T follicular helper cell (primary cell): ENCODE results near the gene PAEP.

Experiments
- DNase-seq: peaks from one replicate; pipeline ENCODE4 v3.0.0-alpha.2; 2020; ENCODE audit warnings: low read depth

The PAEP gene

GRCh38 chr9:135551031-135551430 lies 10.5 kb upstream of the PAEP start:
- no peak for DNase-seq

GRCh38 chr9:135551456-135551855 lies 10.1 kb upstream of the PAEP start:
- no peak for DNase-seq

- no peak for DNase-seq
Observed at GRCh38 chr9:135552021-135552697, 9.4 kb upstream of the PAEP start.

- DNase-seq = no peak
Observed at GRCh38 chr9:135552698-135553171, 8.8 kb upstream of the PAEP start.

GRCh38 chr9:135554718-135555117 lies 6.8 kb upstream of the PAEP start:
- no peak for DNase-seq

- no peak for DNase-seq
Observed at GRCh38 chr9:135555203-135555602, 6.4 kb upstream of the PAEP start.

GRCh38 chr9:135555910-135556309 lies 5.6 kb upstream of the PAEP start:
- DNase-seq = no peak

GRCh38 chr9:135559606-135560005 lies 1.9 kb upstream of the PAEP start:
- DNase-seq = no peak

GRCh38 chr9:135562235-135562745 lies 734 bp downstream of the PAEP start:
- DNase-seq = no peak

GRCh38 chr9:135563039-135563476 lies 1.5 kb downstream of the PAEP start:
- no peak for DNase-seq

GRCh38 chr9:135563858-135564257 lies 2.3 kb downstream of the PAEP start:
- DNase-seq = no peak

GRCh38 chr9:135565141-135565628 lies 3.6 kb downstream of the PAEP start:
- DNase-seq = no peak

GRCh38 chr9:135565636-135566035 lies 4.1 kb downstream of the PAEP start:
- DNase-seq = no peak

GRCh38 chr9:135566552-135566951 lies 5.0 kb downstream of the PAEP start:
- DNase-seq = no peak

- no peak for DNase-seq
Observed at GRCh38 chr9:135567311-135567710, 5.8 kb downstream of the PAEP start.

GRCh38 chr9:135568026-135568425 lies 6.5 kb downstream of the PAEP start:
- DNase-seq = no peak

- no peak for DNase-seq
Observed at GRCh38 chr9:135570456-135570855, 8.9 kb downstream of the PAEP start.

GRCh38 chr9:135572233-135572632 lies 10.7 kb downstream of the PAEP start:
- no peak for DNase-seq

- DNase-seq = no peak
Observed at GRCh38 chr9:135573124-135573523, 11.6 kb downstream of the PAEP start.

- no peak for DNase-seq
Observed at GRCh38 chr9:135574331-135574730, 12.8 kb downstream of the PAEP start.

GRCh38 chr9:135574943-135575342 lies 13.4 kb downstream of the PAEP start:
- DNase-seq = no peak

- DNase-seq = no peak
Observed at GRCh38 chr9:135575995-135576631, 14.6 kb downstream of the PAEP start.

- DNase-seq = no peak
Observed at GRCh38 chr9:135577256-135577655, 15.7 kb downstream of the PAEP start.
